ENCODE results near the gene SOAT2. TPM values are rescaled to one million over a fixed set of nuclear protein-coding genes. Genes with fewer than 3 reads are reported as not detected.
"Not testable (repeated sequence)": the region's sequence is repeated elsewhere in the genome, so short reads cannot be mapped to it uniquely, and the experiment has no call there.

Gene SOAT2
- total and polyA plus RNA-seq, 5 donors = 0.07 to 0.18 (median 0.17) TPM; not detected in 2

DNA sequence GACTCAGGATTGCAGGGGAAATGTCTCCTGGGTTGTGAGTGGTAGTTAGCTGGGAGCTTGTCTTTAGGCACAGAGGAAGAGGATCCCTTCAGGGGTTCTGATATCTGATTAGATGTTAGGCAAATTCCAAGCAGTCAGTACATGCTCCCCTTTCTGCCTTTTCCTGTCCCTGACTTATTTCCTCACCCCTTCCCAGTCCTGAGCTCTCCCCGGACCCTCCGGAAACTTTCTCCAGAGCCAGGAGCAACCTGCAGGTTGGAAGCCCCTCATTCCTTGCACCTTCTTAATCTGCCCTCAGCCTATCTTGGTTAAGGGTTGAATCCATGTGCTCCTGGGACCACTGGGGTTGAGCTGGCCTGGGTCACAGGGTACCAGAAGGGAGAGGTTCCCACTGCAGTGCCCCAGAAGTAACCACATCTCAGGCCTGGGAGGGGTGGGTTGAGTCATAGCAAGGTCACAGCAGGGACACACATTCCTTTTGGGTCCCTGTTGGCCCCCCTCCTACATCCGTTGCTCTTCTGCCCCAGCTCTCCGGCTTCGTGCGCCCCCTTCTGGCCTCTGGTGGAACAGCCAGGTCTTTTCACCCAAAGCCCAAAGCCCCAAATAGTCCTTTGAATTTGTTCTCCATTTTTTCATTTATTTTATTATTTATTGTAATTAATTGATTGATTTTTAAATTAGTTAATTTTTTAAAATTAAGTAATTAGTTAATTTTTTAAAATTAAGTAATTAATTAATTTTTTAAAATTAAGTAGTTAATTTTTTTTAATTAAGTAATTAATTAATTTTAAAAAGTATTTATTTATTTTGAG is 4.0 kb upstream of the SOAT2 start:
- DNase-seq (peak; percentile 95 to 97 (median 96)), ATAC-seq (peak; percentile 79 to 84)
- intact Hi-C loops (cut with DNase I) = loop anchor here in 3 of 4 donors (2.0 kb wide), 3 partner anchors 26 to 34 kb away; no protein-coding TSS in a partner anchor
- Histone ChIP-seq H3K27me3 (ENCODE audit: control insufficient read depth, insufficient read depth) (no peaks in the 10 kb centered on the region), H3K4me3 (ENCODE audit: low read length) (peak overlapping the region; percentile 17), H3K27ac (ENCODE audit: low read length) (peak overlapping the region; percentile 69), H3K9me3 (ENCODE audit: control insufficient read depth, low read length) (no peaks in the 10 kb centered on the region), H3K4me1 (ENCODE audit: control insufficient read depth, insufficient read depth, low read length) (peaks cover 6% of the 10 kb centered on the region)
- WGBS = 16% methylated on average over 6 of the region's 6 CpGs

DNA sequence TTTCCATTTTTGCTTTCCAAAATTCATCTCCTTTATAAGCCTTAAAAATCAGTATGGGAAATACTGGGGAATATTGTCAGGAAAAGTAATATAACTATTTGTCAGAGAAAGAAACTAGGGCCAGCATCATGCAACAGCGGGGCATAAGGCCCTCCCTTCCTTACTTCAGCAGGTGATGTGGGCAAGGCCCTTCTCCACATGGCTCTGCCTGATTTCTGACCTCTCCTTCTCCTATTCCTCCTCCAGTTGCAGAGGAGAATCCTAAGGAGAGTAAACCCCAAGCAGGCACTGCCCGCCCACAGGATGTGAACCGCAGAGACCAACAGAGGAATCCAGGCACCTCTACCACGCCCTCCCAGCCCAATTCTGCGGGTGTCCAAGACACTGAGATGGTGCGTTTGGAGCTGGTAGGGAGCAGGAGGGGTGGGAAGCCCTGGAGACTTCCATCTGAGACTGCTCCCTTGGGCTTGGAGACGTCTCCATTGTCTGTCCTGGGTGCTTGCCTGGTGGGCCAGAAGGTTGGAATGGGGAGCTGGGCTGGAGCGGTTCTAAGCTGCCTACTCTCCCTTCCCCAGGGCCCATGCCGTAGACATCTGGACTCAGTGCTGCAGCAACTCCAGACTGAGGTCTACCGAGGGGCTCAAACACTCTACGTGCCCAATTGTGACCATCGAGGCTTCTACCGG is 2.7 kb upstream of the SOAT2 start:
- H3K4me1 ChIP-seq (ENCODE audit: control insufficient read depth, insufficient read depth, low read length) = peaks cover 6% of the 10 kb centered on the region
- ATAC-seq = no peak
- H3K4me3 ChIP-seq (ENCODE audit: low read length) = no peak overlapping the region
- intact Hi-C loops (cut with DNase I) = no loop called here
- 87% methylated on average over 13 of the region's 13 CpGs for WGBS
- no peaks in the 10 kb centered on the region for H3K9me3 ChIP-seq (ENCODE audit: control insufficient read depth, low read length)
- peak in 1 of 3 donors; percentile 56 for DNase-seq
- no peak overlapping the region for H3K27ac ChIP-seq (ENCODE audit: low read length)
- no peaks in the 10 kb centered on the region for H3K27me3 ChIP-seq (ENCODE audit: control insufficient read depth, insufficient read depth)

DNA sequence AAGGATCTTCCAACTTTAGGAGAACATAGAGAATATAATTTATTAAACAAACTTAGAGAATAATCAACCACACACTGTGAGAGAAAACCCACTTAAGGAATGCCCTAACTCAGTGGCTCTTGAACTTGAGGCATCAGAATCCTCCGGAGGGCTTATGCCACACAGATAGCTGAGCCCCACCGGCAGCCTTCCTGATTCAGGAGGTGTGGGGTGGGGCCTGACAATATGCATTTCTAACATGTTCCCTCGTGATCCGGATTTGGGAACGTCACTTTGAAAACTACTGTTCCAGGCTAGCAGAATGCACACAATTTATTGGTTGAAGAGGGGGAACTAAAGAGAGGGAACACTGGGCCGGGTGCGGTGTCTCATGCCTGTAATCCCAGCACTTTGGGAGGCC is 2.0 kb upstream of the SOAT2 start:
- no peaks in the 10 kb centered on the region for H3K9me3 ChIP-seq (ENCODE audit: control insufficient read depth, low read length)
- H3K27ac ChIP-seq (ENCODE audit: low read length) = no peak overlapping the region
- intact Hi-C loops (cut with DNase I) = no loop called here
- 87% methylated on average over 7 of the region's 7 CpGs for WGBS
- peaks cover 3% of the 10 kb centered on the region for H3K4me1 ChIP-seq (ENCODE audit: control insufficient read depth, insufficient read depth, low read length)
- no peak for DNase-seq
- no peak overlapping the region for H3K4me3 ChIP-seq (ENCODE audit: low read length)
- no peak for ATAC-seq
- no peaks in the 10 kb centered on the region for H3K27me3 ChIP-seq (ENCODE audit: control insufficient read depth, insufficient read depth)

DNA sequence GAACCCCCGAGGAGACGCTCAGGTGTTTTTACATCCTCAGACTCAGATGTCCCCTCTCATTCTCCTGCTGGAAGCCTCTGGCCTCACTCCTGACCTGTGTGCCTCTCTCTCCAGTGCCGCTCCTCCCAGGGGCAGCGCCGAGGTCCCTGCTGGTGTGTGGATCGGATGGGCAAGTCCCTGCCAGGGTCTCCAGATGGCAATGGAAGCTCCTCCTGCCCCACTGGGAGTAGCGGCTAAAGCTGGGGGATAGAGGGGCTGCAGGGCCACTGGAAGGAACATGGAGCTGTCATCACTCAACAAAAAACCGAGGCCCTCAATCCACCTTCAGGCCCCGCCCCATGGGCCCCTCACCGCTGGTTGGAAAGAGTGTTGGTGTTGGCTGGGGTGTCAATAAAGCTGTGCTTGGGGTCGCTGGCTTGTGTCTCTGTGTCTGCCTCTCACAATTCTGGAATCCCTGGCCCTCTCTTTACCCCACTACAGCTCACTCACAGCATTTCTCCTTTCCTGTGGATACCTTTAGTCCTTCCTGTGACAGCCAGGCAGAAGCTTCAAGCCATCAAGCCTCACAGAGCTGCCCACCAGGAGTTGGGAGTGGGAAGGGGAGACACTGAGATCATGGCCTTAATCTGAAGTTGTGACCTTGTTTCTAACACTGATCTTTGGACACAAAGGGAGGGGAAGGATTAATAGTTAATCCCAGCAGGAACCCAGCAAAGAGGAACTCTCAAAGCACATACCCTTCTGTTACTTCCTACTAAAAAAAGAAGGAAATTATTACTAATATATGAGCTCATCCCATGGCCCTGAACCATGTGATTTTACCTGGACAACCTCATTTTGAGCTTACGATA is 1.1 kb upstream of the SOAT2 start:
- intact Hi-C loops (cut with DNase I) = no loop called here
- H3K27ac ChIP-seq (ENCODE audit: low read length) = no peak overlapping the region
- no peak overlapping the region for H3K4me3 ChIP-seq (ENCODE audit: low read length)
- H3K4me1 ChIP-seq (ENCODE audit: control insufficient read depth, insufficient read depth, low read length) = peaks cover 3% of the 10 kb centered on the region
- ATAC-seq (no peak), DNase-seq (no peak)
- no peaks in the 10 kb centered on the region for H3K9me3 ChIP-seq (ENCODE audit: control insufficient read depth, low read length)
- 89% methylated on average over 12 of the region's 12 CpGs for WGBS
- H3K27me3 ChIP-seq (ENCODE audit: control insufficient read depth, insufficient read depth) = no peaks in the 10 kb centered on the region

DNA sequence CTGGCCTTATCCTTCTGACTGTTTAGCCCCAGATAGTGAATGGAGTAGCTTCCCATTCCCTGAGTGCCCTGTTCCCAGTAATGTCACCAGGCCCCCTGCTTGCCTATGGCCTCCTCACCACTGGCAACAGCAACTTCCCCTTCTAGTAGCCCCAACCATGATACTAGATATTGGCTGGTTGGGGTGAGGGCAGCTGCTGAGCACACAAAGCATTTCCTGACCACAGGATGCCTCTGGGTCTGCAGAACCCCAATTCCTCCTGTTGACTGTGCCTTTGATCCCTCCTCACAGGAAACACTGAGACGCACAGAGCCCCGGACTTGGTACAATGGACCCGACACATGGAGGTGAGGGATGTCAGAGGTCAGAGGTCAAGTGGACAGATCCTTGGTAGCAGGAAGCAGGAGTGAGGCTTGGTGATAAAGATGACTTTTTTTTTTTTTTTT is 597 bp downstream of the SOAT2 start:
- Histone ChIP-seq H3K4me3 (ENCODE audit: low read length) (no peak overlapping the region), H3K4me1 (ENCODE audit: control insufficient read depth, insufficient read depth, low read length) (peaks cover 3% of the 10 kb centered on the region), H3K27ac (ENCODE audit: low read length) (no peak overlapping the region), H3K9me3 (ENCODE audit: control insufficient read depth, low read length) (no peaks in the 10 kb centered on the region), H3K27me3 (ENCODE audit: control insufficient read depth, insufficient read depth) (no peaks in the 10 kb centered on the region)
- DNase-seq = no peak
- intact Hi-C loops (cut with DNase I) = no loop called here
- WGBS = 48% methylated on average over 3 of the region's 3 CpGs
- ATAC-seq = peak in 1 of 2 donors; percentile 2

DNA sequence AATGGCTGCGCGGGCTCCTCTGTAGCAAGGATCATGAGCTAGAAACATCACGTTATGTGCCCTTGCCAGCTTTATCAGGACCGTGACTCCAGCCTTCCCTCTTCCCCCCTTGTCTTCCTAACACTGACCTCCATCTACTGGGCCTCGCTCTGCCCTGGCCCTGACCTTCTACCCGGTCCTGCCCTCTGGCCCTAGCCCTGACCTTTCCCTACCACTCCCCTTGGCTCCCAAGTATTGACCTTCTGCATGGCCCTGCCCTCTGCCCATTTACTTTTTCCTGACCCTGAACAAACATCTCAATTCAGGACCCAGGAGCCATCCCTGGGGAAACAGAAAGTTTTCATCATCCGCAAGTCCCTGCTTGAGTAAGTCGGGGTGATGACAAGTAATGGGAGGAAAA is 2.0 kb downstream of the SOAT2 start:
- no peak overlapping the region for H3K4me3 ChIP-seq (ENCODE audit: low read length)
- no peaks in the 10 kb centered on the region for H3K4me1 ChIP-seq (ENCODE audit: control insufficient read depth, insufficient read depth, low read length)
- no peak for DNase-seq
- intact Hi-C loops (cut with DNase I) = no loop called here
- WGBS = 89% methylated on average over 8 of the region's 8 CpGs
- no peak overlapping the region for H3K27ac ChIP-seq (ENCODE audit: low read length)
- no peak for ATAC-seq
- no peaks in the 10 kb centered on the region for H3K27me3 ChIP-seq (ENCODE audit: control insufficient read depth, insufficient read depth)
- H3K9me3 ChIP-seq (ENCODE audit: control insufficient read depth, low read length) = no peaks in the 10 kb centered on the region

DNA sequence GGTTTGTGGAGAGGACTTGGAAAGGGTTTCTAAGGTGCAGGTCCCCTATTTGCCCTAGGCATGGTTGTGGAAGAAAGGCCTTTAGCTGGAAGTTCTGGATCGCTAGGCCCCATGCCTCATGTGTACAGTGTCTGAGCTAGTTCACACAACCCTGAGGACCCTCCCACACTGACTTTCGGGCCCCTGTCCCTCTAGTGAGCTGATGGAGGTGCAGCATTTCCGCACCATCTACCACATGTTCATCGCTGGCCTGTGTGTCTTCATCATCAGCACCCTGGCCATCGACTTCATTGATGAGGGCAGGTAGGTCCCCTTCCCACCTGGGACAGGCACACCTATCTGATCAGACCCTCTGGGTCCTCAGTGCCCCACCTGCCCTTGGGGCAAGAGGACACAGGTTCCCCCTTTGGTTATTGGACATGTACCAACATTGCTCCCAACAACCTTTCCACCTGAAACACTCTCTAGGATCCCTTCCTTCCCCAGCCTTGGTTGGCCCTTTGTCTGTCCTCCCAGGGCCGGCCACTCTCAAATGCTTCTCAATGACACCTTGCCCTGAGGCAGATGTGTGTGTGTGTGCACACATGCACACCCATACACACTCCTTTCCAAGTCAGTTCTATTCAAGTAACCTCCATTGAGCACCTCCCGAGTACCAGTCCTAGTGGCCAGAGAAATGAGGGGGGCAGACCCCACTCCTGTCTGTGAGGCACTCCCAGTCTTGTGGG is 2.6 kb downstream of the SOAT2 start:
- DNase-seq (no peak), ATAC-seq (no peak)
- Histone ChIP-seq H3K27me3 (ENCODE audit: control insufficient read depth, insufficient read depth) (no peaks in the 10 kb centered on the region), H3K27ac (ENCODE audit: low read length) (no peak overlapping the region), H3K9me3 (ENCODE audit: control insufficient read depth, low read length) (no peaks in the 10 kb centered on the region), H3K4me3 (ENCODE audit: low read length) (no peak overlapping the region), H3K4me1 (ENCODE audit: control insufficient read depth, insufficient read depth, low read length) (no peaks in the 10 kb centered on the region)
- intact Hi-C loops (cut with DNase I) = no loop called here
- 90% methylated on average over 7 of the region's 7 CpGs for WGBS

DNA sequence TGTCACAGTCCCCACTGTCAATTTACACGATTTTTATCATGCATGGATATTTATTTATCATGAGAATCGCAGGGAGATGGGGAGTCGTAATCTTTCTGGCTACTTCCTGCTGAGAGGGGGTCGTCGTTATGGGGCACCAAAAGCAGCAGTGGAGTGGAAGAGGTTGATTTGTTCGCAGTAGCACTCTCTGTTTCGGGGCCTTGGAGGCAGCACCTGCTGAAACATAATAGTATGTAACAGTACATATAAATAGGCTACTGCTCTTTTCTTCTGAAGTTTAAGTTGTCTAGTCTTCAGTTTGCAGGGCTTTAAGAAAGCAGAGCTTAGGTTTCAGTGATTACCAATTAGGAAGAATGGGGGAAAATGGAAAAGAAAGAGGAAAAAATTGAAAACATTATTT is 3.8 kb downstream of the SOAT2 start:
- Histone ChIP-seq H3K4me3 (ENCODE audit: low read length) (no peak overlapping the region), H3K27me3 (ENCODE audit: control insufficient read depth, insufficient read depth) (no peaks in the 10 kb centered on the region), H3K9me3 (ENCODE audit: control insufficient read depth, low read length) (no peaks in the 10 kb centered on the region), H3K27ac (ENCODE audit: low read length) (no peak overlapping the region), H3K4me1 (ENCODE audit: control insufficient read depth, insufficient read depth, low read length) (no peaks in the 10 kb centered on the region)
- ATAC-seq = no peak
- intact Hi-C loops (cut with DNase I) = no loop called here
- WGBS = 50% methylated on average over 7 of the region's 7 CpGs
- DNase-seq = no peak

DNA sequence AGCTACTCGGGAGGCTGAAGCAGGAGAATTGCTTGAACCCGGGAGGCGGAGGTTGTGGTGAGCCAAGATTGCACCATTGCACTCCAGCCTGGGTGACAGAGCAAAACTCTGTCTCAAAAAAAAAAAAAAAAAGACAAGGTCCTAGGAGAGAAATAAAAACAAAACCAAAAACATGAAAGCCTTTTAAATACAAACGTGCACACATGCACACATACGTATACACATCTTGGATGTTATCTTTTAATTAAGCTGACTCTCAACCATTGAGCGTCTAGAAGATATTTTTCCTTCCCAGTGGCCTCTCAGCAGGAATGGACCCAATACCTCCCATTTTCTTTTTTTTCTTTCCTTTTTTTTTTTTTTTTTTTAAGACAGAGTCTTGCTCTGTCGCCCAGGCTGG is 9.1 kb downstream of the SOAT2 start:
- ATAC-seq; H3K4me1 ChIP-seq (ENCODE audit: control insufficient read depth, insufficient read depth, low read length); H3K27me3 ChIP-seq (ENCODE audit: control insufficient read depth, insufficient read depth); DNase-seq; H3K27ac ChIP-seq (ENCODE audit: low read length); H3K4me3 ChIP-seq (ENCODE audit: low read length); intact Hi-C loops (cut with DNase I); H3K9me3 ChIP-seq (ENCODE audit: control insufficient read depth, low read length): not testable (repeated sequence)
- WGBS = 93% methylated on average over 7 of the region's 7 CpGs

DNA sequence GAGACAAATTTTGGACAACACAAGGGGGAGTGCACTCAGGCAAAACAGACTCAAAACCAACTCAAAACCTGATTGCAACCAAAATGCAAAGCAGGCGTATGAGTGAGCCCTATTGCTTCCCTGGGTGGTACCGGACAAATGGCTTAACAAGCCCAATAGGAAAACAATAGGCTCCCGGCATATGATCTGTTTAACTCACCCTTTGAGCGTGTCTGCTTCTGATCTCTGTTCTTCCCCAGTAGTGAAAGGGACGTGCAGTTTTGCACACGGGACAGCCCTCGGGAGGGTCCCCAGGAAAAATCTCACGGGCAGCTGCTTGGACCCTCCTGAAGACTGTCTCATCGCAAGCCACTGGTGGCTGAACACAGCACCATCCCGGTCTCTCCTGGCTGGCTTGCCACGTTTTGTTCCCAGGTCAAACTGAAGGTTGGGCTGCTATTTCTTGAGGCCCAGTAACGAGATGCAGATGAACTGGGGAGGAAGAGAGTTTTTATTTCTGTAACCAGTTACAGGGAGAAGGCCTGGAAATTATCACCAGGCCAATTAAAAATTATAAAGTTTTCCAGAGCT is 9.9 kb downstream of the SOAT2 start:
- Histone ChIP-seq H3K27ac (ENCODE audit: low read length) (no peak overlapping the region), H3K4me1 (ENCODE audit: control insufficient read depth, insufficient read depth, low read length) (no peaks in the 10 kb centered on the region), H3K9me3 (ENCODE audit: control insufficient read depth, low read length) (no peaks in the 10 kb centered on the region), H3K27me3 (ENCODE audit: control insufficient read depth, insufficient read depth) (no peaks in the 10 kb centered on the region), H3K4me3 (ENCODE audit: low read length) (no peak overlapping the region)
- no peak for DNase-seq
- no peak for ATAC-seq
- intact Hi-C loops (cut with DNase I) = no loop called here
- 84% methylated on average over 12 of the region's 12 CpGs for WGBS

Measured in right cardiac atrium (tissue), 5 donors.